Liver (tissue), 3 donors: ENCODE results near the gene CLMN.

Experiments
- CTCF ChIP-seq: fragments of 150-350 bp; IDR thresholded peaks from 2 replicates; pipeline ENCODE4 v1.5.1; 2017; ENCODE audit warnings: improper control_type of control experiment, low read depth, low read length; ENCODE audit not compliant: missing input control
- EGR1 ChIP-seq, 2 donors: IDR thresholded peaks; 2 replicates each; pipeline ENCODE4 v1.6.1; 2016 to 2018; ENCODE audit warnings: antibody characterized with exemption in 2 of 2, low read depth in 2 of 2
- NR2F2 ChIP-seq: IDR thresholded peaks from 2 replicates; pipeline ENCODE4 v1.6.1; 2016; ENCODE audit warnings: antibody characterized with exemption
- RAD21 ChIP-seq, 2 donors: IDR thresholded peaks; 2 replicates each; pipeline ENCODE4 v1.6.1; 2016; ENCODE audit warnings: antibody characterized with exemption in 2 of 2, mild to moderate bottlenecking in 2 of 2
- SP1 ChIP-seq: IDR thresholded peaks from 2 replicates; pipeline ENCODE4 v1.6.1; 2018; ENCODE audit warnings: antibody characterized with exemption, mild to moderate bottlenecking
- ZBTB33 ChIP-seq: IDR thresholded peaks from 2 replicates; pipeline ENCODE4 v1.6.1; 2016; ENCODE audit warnings: antibody characterized with exemption
- donor health status: healthy.
- donor health status: healthy.

GRCh38 chr14:95227279-95227860 lies 92.3 kb downstream of the CLMN start:
- TF ChIP-seq ZBTB33 (no peak), CTCF (no peak), EGR1 (IDR thresholded peaks at IDR 0.05; ENCODE audit: low read depth in 2 of 2) (no peak), RAD21 (IDR thresholded peaks at IDR 0.05) (no peak), SP1 (no peak), NR2F2 (no peak)
